ENCODE measurements around the gene KCNIP2.

Gene KCNIP2

GRCh38 chr10:101850749-101851148 lies 7.1 kb upstream of the KCNIP2 start:
- no peak for DNase-seq

DNA sequence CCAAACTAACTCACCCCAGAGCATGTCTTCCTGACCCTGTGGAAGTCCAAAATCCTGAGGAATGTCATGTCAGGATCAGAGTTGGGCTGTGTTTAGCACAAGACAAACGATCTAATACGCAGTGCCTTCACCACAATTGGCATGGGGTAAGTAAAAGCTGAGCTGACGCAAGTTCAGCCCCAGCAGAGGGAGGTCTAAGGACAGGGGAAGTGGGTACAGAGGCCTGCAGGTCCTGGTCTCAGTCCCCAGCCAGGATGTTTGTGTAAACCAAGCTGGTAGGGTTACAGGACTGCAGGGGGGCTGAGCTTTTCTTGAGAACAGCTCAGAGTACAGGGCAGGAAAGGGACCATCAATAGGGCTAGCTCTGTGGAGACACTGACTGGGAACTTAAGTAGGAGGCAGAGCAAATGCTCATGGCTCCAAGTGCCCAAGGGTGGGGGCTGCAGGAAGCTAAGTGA lies 5.3 kb upstream of the KCNIP2 start:
- no peak for DNase-seq

- no peak for DNase-seq
These were observed 4.8 kb upstream of the KCNIP2 start for GRCh38 chr10:101848408-101848807.

- DNase-seq, result no peak
These were observed 2.3 kb upstream of the KCNIP2 start for GRCh38 chr10:101845893-101846292.

GRCh38 chr10:101841826-101842225 lies 1.8 kb downstream of the KCNIP2 start:
- DNase-seq, result no peak

DNA sequence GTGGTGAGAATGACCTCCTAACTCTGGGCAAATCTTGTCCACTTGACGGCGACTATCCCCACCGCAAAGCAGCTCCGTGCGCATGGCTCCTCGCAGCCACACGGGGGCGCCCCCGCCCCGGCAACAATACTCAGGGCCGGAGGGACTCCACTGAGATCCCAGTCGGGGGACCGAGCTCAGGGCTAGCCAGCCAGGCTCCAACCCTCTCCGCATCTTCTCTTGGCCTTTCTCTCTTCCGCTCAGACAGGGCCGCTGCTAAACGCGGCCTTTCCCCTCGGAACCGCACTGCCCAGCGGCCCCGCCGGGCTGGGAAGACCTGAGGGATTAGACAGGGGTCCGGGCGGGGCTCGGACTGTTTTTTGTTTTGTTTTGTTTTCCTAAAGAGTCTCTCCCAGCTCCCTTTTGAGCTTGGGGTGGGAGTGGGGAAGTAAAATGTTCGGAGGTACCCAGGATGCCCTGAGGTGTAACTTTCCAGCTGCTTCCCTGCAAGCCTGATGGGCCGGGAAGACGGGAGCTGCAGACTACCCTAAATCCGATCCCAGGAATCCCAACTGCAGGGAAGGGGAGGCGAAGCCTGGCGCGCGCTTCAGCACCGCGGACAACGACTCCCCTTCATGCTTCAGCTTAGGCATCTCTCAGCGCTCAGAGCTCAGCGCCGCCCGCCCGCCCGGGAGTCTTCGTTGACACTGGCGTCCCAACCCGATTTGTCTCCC lies 2.7 kb downstream of the KCNIP2 start:
- DNase-seq, result peak; percentile 75

DNA sequence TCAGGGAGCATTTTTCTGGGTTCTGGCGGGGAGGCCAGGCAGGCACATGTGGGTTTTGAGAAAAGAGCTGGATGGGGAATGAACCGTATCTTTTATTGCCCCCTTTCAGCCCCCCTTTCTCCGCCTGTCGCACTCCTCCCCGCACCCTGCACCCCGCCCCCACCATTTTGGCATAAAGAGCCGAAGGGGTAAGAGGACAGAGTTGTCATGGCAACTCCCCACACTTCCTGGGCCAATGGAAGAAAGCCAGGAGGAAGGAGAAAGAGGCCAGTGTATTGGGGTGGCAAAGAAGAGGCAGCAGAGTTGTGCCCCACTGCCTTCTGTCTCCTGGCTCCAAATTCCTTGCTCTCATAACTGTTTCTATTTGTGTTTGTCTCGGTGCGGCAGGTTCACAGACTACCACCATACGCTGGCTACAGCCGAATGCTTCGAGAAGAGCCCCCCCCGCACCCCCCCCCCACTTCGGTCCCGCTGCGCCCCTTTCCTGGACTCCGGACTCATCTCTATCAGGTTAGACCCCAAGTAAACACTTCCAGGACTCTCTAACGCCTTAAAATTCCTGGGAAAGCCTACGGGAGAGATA lies 3.4 kb downstream of the KCNIP2 start:
- DNase-seq, result no peak

GRCh38 chr10:101839416-101840063 lies 4.1 kb downstream of the KCNIP2 start:
- peak; percentile 50 for DNase-seq

- DNase-seq, result no peak
These were observed 4.6 kb downstream of the KCNIP2 start for GRCh38 chr10:101839002-101839401.

DNA sequence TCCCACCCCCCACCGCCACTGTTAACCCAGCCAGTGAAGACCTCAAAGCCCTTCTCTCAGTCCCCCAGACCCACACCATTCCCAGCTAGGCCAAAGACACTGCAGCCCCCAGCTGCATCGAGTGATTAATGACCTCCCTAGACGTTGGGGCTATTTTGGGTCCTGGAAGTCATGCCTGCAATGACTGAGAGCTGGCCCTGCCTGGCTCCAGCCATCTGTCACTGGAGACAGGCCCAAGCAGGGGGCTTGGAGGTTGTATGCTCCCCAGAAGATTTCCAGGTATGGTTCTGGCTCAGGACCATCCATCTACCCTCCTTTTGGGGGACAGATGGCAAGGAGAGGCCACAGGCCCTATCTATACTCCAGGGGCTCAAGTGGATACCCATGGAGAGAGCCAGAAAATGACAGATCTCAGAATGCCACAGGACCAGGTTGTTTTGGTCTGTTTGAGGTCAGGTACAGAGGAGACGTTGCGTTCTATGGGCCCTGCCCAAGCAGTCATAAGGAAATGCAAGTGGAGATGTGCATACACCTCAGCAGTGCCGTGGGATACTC lies 5.1 kb downstream of the KCNIP2 start:
- DNase-seq, result no peak

DNA sequence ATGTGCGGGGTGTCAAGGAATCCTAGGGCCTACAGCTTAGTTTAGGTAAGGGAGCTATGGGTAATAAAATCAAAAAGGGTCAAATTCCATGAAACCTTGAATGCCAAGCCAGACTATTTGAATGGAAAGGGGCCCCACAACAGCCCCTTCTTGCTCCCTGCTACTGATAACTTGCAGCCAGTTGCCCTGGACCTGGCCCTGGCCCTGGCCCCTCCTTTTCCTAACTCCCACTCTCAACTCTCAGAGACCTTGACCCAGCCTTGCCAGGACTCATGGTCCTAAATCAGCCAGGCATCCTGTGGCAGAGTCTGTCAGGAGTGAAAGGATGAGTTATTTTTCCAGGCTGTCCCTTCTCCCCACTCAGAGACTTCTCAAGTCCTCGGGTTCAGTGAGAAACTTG lies 5.9 kb downstream of the KCNIP2 start:
- no peak for DNase-seq

GRCh38 chr10:101835362-101835761 lies 8.2 kb downstream of the KCNIP2 start:
- no peak for DNase-seq

GRCh38 chr10:101834341-101834740 lies 9.3 kb downstream of the KCNIP2 start:
- peak; percentile 36 for DNase-seq

DNA sequence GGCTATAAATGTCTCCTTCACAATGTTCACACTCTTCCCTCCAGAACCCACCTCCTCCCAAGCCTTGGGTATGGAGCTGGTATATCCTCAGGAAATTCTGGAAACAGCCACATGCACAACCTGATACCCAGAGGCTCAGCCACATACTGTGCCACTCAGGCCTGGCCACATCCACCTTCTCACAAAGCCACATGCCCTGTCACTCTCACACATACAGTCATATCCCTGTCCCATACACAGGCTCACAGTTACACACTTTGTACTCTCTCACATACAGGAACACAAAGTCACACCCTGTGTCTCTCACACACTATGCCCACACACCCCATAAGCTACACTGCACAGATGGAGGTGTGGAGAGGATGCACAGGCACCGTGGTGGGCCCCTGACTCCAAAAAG lies 10.1 kb downstream of the KCNIP2 start:
- no peak for DNase-seq

GRCh38 chr10:101832325-101832771 lies 11.3 kb downstream of the KCNIP2 start:
- no peak for DNase-seq

DNA sequence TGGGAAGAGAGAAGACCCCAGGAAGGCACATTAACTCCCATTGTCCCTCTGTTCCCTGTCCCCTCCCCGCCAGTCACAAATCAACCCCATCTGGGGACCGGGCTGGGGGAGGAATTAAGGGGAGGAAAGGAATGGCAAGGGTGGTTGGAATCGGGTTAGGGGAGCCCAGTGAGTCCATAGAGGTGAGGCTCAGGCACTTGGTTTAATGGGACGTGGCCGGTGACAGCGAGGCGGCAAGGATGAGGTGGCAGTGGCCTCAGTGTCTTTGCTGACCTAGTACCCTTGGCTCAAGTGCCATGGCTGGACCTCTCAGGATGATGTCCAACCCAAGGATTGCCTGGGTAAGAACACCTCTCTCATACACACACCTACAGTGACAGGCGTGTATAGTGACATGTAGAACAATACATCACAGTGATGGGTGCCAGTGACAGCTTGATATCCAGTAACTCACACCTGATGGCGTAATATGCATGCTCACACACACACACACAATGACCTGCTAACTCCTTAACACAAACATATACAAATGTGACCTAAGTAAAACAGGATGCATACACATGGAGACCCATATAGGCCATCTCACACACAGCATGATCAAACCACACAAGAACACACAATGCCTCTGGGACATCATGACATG lies 12.3 kb downstream of the KCNIP2 start:
- no peak for DNase-seq

GRCh38 chr10:101830322-101831168 lies 13.1 kb downstream of the KCNIP2 start:
- peak; percentile 95 for DNase-seq

DNA sequence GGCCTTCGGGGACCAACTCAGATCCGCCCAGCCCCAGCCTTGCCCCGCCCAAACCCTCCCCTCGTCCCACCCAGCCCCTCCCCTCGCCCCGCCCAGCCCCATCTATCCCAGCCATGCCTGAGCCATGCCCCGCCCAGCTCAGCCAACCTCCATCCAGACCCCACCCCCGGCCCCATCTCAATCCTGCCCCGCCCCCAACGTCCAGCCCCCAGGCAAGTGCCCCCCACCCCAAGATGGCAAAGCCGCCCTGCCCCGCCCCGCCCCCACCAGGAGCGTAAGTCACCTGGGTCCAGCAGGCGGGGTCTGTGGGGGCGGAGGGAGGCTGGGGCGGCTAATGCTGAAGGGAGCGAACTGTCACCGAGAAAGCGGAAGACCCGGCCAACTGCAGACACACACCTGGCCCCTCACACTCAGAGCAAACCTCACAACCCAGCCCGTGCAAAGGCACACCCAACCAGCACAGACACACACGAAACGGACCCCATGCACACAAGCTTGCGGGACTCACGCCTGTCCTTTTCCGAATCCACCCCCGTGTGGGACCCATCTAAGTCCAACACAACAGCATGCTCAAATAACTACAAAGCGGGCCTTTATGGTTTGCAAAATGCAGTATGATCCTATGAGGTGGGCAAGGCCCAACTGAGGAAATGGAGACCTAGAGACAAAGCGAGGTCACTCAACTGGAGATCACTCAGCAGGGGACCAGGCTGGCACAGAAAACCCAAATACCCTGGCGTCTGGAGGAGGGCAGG lies 13.9 kb downstream of the KCNIP2 start:
- peak; percentile 86 for DNase-seq

DNA sequence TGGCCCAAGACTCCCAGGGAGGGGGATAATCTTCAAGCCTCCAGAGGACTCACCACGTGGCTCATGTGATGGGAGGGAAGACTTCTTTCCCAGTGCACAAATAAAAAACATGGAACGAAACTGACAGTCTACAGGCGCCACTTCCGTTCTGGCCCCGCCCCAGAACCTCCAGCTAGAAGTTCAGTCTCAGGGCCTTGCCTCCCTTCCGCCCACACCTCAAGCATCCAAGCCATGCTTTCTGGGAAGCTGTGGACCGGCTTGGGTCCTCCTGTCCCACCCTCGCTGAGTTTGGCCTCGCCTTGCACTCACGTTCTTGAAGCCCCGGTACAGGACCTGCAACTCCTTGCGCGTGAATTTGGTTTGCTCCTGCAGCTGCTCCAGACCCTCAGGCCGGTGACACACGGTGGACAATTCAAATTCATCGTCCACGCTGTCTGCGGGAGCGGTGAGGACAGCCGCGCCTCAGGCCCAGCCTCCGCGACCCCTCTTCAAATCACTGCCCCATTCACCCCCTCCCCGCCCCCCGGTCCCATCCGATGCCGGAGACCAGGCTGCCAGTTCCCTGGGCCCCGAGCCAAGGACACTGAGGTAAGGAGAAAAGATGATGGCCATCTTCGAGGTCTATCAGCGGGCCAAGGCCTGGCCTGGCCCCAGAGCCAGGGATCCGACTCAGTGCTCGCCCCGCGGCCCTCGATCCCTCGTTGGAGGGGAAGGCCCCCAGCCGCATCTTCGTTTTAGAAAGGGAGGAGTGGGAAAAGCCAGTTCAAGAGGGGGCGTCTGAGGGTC lies 14.6 kb downstream of the KCNIP2 start:
- no peak for DNase-seq

DNA sequence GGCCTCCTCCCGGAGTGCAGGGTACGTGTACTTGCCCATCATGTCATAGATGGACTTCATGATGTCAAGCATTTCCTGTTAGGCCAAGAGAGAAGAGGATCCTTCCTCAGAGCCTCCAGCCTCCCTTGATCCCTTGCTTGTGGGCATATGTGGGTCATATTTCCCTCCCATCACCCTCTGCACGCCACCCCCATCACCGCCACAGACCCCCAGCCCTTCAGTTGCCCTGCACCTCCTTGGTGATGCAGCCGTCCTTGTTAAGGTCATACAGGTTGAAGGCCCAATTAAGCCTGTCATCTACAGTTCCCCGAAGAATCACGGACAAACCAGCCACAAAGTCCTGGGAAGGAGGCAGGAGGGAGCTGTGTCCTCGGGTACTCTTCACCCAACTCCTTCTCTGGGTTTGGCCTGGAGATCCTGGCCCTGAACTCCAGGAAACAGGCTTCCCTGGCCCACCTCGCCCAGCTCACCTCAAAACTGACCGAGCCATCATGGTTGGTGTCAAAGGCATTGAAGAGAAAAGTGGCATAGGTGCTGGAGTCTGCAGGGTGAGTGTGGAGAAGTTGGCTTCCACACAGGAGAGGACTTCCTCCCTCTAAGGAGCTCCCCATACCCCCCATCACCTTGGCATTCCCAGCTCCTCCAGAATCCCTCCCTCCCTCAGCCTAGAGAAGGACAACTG lies 15.5 kb downstream of the KCNIP2 start:
- no peak for DNase-seq

All from CD4-positive, alpha-beta T cell treated with Interferon gamma for 1 hour (primary cell).